Epithelial cell of prostate (primary cell): ENCODE data around the gene SETD2.

Source experiments
- DNase-seq: peaks from one replicate; pipeline ENCODE4 v3.0.0-alpha.2; 2011; ENCODE audit warnings: low read depth, low spot score
- H3K27ac ChIP-seq: fragments of 450-650 bp; 2 replicates; pipeline ENCODE4 v1.5.1; 2017; ENCODE audit warnings: mild to moderate bottlenecking

Gene SETD2

DNA sequence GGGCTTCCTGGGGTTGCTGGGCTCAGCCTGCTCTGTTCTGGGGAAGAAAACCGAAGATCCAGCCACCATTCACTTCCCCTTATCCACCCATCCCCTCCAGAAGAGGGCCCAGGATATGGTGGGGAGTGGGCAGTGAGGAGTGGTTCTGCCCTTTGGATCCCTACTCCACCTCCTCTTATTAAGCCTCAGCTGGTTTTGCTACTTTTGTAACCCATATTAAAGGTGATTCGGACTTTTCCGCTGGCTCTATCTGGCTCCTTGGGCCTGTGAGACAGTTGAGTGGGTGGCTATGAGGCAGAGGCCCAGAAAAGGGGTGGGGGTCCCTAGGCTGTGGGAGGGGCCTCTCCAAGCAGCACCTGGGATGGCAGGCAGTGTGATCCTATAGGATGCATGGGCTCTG lies 150.7 kb downstream of the SETD2 start:
- no peak overlapping the region for H3K27ac ChIP-seq
- no peak for DNase-seq

DNA sequence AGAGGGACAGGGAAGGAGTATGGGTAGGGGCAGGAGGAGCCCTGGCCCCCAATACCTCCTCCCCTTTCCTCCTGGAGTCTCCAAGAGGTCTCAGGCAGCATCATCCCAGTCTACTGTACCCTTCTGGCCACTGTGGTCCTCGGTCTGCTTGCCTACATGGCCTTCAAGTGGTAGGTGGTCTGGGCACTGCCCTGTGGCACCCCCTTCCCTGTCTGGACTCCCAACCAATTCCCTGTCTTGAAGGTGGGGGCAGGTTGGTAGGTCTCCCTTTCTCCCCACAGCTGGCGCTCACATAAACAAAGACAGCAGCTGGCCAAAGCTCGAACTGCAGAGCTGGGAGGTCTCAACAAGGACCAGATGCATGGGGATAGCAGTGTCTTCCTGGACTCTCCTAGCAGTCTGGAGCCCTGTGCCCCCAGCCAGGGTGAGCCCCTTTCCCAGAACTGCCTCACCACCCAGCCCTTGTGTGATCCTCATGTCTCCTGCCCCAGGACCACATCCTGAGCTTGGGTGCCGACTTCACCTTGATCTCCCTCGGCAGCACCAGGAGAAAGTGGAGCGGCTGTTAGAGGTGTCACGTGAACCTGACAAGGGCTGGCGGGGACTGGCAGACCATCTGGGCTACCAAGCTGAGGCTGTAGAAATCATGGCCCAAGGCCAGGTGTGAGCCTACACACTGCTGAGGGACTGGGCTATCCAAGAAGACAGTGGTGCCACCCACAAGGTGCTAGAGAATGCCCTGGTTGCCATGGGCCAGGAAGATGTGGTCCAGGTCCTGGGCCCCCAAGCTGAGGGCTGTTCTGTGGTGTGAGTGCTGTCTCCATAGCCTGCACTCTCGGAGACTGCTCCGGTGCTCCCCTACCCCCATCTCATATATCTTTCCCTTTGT lies 151.3 kb downstream of the SETD2 start:
- H3K27ac ChIP-seq = no peak overlapping the region
- DNase-seq = no peak

GRCh38 chr3:47011371-47011770 lies 152.5 kb downstream of the SETD2 start:
- no peak overlapping the region for H3K27ac ChIP-seq
- DNase-seq = no peak

- H3K27ac ChIP-seq = no peak overlapping the region
- no peak for DNase-seq
These were observed 153.0 kb downstream of the SETD2 start for GRCh38 chr3:47010910-47011309.

GRCh38 chr3:47010111-47010712 lies 153.7 kb downstream of the SETD2 start:
- peak overlapping the region; percentile 52 for H3K27ac ChIP-seq
- DNase-seq = no peak

GRCh38 chr3:47009225-47010110 lies 154.4 kb downstream of the SETD2 start:
- no peak for DNase-seq
- peak overlapping the region; percentile 52 for H3K27ac ChIP-seq

GRCh38 chr3:47008851-47009224 lies 155.1 kb downstream of the SETD2 start:
- peak overlapping the region; percentile 52 for H3K27ac ChIP-seq
- no peak for DNase-seq

DNA sequence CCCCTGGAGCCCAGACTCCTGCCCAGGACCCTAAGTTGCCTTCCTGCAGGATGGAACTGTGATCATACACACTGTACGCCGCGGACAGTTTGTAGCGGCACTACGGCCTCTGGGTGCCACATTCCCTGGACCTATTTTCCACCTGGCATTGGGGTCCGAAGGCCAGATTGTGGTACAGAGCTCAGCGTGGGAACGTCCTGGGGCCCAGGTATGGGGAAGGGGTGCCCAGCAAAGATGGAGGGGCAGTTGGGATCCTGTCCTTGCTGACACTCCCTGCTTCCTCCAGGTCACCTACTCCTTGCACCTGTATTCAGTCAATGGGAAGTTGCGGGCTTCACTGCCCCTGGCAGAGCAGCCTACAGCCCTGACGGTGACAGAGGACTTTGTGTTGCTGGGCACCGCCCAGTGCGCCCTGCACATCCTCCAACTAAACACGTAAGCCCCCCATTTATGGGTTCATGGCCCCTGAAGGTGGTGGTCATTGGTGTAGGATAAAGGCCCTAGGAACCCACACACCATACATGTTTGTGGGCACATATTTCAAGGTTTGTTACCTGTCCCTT lies 155.6 kb downstream of the SETD2 start:
- H3K27ac ChIP-seq = no peak overlapping the region
- no peak for DNase-seq

- no peak for DNase-seq
- H3K27ac ChIP-seq = no peak overlapping the region
These were observed 156.3 kb downstream of the SETD2 start for GRCh38 chr3:47007482-47008233.

DNA sequence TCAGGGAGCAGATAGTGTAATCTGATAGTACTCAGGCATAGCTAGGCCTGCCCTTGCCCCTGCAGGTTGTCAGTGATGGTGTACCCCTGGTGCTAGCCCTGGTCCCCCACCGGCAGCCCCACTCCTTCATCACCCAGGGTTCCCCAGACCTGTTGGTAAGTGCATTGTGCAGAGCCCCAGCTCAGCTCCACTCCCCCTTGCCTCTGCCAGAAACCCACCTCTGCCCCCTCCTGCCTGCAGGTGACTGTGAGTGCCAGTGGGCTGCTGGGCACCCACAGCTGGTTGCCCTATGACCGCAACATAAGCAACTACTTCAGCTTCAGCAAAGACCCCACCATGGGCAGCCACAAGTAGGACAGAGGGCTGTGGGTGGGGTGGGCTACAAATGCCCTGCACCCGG lies 156.9 kb downstream of the SETD2 start:
- no peak for DNase-seq
- no peak overlapping the region for H3K27ac ChIP-seq

DNA sequence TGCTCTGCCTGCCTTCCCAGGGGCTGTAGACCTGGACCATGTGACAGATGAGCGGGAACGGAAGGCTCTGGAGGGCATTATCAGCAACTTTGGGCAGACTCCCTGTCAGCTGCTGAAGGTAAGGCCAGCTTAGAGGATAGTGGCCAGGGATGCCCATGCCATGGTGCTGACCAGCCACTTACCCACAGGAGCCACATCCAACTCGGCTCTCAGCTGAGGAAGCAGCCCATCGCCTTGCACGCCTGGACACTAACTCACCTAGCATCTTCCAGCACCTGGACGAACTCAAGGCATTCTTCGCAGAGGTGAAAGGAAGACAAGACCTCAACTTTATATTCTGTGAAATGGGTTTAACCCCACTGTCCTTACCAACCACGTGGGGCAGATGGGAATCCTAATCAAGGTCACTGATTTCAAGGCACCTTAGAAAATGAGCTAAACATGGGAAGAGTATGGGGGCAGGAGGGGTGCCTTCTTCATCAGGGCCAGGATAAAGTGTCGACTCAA lies 157.7 kb downstream of the SETD2 start:
- H3K27ac ChIP-seq = no peak overlapping the region
- DNase-seq = no peak

DNA sequence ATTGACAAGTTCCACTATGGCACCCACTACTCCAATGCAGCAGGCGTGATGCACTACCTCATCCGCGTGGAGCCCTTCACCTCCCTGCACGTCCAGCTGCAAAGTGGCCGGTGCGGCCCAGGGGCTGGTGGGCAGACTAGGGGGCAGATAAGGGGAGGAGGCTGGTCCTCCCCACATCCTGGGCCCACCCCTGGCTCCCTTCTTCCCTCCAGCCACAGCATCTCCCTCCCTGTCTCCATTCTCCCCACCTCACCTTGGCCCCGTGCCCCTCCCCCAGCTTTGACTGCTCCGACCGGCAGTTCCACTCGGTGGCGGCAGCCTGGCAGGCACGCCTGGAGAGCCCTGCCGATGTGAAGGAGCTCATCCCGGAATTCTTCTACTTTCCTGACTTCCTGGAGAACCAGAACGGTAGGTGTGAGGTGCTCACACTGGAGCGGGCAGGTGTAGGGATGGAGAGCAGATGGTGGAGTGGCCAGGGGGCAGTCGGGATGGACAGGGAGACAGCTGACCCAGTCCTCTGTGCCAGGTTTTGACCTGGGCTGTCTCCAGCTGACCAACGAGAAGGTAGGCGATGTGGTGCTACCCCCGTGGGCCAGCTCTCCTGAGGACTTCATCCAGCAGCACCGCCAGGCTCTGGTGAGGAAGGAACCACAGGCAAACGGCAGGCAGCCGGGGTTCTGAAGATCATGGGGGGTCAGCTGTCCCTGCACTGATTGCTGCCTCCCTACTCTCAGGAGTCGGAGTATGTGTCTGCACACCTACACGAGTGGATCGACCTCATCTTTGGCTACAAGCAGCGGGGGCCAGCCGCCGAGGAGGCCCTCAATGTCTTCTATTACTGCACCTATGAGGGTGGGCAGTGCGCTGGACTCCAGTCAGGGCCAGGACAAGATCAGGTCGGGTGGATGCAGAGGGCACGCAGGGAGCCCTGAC lies 158.4 kb downstream of the SETD2 start:
- DNase-seq = no peak
- no peak overlapping the region for H3K27ac ChIP-seq

DNA sequence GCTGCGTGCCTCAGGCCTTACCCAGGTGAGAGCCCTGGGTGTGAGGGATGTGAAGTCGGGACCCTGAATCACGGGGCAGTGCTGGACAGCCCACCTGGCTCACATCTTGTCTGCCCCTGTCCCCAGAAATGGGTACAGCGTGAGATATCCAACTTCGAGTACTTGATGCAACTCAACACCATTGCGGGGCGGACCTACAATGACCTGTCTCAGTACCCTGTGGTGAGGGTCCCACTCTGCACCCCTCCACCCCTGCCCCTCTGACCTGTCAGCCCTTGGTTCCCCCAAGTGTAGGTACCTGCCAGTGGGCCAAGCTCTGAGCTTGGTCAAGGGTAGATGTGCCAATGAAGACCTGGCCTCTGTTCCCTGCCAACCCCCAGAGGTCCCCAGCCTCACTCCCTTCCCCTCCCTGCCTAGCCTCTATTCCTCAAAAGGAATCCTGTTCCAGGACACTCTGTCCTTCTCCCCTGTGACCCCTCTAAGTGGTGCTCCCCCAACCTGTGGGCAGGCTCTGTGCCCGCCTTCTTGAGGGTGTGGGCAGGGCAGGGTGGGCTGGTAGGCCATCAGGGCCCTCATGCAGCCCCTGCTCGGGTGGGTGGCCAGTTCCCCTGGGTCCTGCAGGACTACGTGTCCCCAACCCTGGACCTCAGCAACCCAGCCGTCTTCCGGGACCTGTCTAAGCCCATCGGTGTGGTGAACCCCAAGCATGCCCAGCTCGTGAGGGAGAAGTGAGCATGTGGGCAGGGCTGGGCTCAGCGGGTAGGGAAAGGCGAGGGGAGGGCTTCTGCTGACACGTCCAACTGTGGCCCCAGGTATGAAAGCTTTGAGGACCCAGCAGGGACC lies 159.3 kb downstream of the SETD2 start:
- H3K27ac ChIP-seq = no peak overlapping the region
- DNase-seq = no peak

DNA sequence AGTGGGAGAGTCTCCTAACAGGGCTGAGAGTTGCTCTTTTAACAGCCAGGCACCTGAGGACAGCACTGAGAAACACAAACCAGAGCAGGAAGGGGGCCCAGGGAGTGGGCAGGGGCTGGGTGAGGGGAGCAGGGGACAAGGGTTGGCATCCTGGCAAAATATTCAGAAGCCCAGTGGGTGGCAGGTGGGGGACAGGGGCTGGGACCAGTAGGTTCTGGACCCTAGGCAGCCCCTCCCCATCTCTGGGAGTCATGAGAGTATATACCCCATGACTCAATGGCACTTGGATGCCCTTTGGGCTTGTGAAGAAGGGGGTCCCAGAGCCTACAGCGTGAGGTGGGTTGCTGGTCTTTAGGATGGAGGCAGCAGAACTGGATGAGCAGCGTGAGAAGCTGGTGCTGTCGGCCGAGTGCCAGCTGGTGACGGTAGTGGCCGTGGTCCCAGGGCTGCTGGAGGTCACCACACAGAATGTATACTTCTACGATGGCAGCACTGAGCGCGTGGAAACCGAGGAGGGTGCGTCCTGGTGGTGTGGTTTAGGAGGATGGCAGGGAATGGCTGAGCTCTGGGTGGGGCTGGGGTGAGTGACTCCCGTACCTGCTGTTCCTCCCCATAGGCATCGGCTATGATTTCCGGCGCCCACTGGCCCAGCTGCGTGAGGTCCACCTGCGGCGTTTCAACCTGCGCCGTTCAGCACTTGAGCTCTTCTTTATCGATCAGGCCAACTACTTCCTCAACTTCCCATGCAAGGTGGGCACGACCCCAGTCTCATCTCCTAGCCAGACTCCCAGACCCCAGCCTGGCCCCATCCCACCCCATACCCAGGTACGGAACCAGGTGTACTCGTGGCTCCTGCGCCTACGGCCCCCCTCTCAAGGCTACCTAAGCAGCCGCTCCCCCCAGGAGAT lies 160.2 kb downstream of the SETD2 start:
- H3K27ac ChIP-seq = no peak overlapping the region
- DNase-seq = no peak

GRCh38 chr3:47003056-47003410 lies 160.9 kb downstream of the SETD2 start:
- H3K27ac ChIP-seq = no peak overlapping the region
- DNase-seq = no peak

GRCh38 chr3:47002171-47003055 lies 161.5 kb downstream of the SETD2 start:
- H3K27ac ChIP-seq = no peak overlapping the region
- no peak for DNase-seq
